Gastroesophageal sphincter (tissue), 4 donors: ENCODE results near the gene OTOA. TPM values are rescaled to one million over a fixed set of nuclear protein-coding genes. Genes with fewer than 3 reads are reported as not detected.
A peak's percentile ranks its signal among the peaks of the same experiment; 100 is the strongest.
"Not testable (repeated sequence)": the region's sequence is repeated elsewhere in the genome, so short reads cannot be mapped to it uniquely, and the experiment has no call there.

ENCODE experiments used
- ATAC-seq: fragments of 150-250 bp; one replicate; pipeline ENCODE4 v1.9.1; 2016; ENCODE audit warnings: mild to moderate bottlenecking, moderate library complexity
- H3K27ac ChIP-seq, 4 donors: fragments of 200-600 bp; sonication (generic) in 3 of 4; 1 replicate in 3 of 4; 2 replicates in 1 of 4; pipeline ENCODE4 v1.5.1; 2016 to 2019
- H3K27me3 ChIP-seq: fragments of 200-600 bp; sonication (generic); one replicate; pipeline ENCODE4 v1.5.1; 2019
- H3K36me3 ChIP-seq, 2 donors: fragments of 200-600 bp; sonication (generic); one replicate each; pipeline ENCODE4 v1.5.1; 2019; ENCODE audit warnings: control low read depth in 1 of 2
- H3K4me1 ChIP-seq, 3 donors: fragments of 200-600 bp; sonication (generic); 1 replicate in 2 of 3; 2 replicates in 1 of 3; pipeline ENCODE4 v1.5.1; 2016 to 2019; ENCODE audit warnings: control low read depth in 2 of 3
- H3K4me3 ChIP-seq, 2 donors: fragments of 200-600 bp; sonication (generic); one replicate each; pipeline ENCODE4 v1.5.1; 2019; ENCODE audit warnings: mild to moderate bottlenecking in 1 of 2, moderate library complexity in 1 of 2
- H3K9me3 ChIP-seq, 3 donors: fragments of 200-600 bp; sonication (generic); one replicate each; pipeline ENCODE4 v1.5.1; 2017 to 2019; ENCODE audit warnings: control low read depth in 2 of 3
- CTCF ChIP-seq, 4 experiments: fragments of 200-600 bp in 2 of 4; fragments of 450-650 bp in 2 of 4; sonication (generic) in 1 of 4; IDR thresholded peaks; one replicate each; pipeline ENCODE4 v1.5.1; 2017 to 2019; ENCODE audit warnings: antibody characterized with exemption in 4 of 4, mild to moderate bottlenecking in 2 of 4, moderate library complexity in 2 of 4
- EP300 ChIP-seq: sonication (generic); formaldehyde crosslinking; IDR thresholded peaks from one replicate; pipeline ENCODE4 v1.6.1; 2017; ENCODE audit warnings: antibody characterized with exemption, mild to moderate bottlenecking
- POLR2A ChIP-seq, 2 donors: fragments of 450-650 bp; IDR thresholded peaks; one replicate each; pipeline ENCODE4 v1.6.1; 2017; ENCODE audit warnings: antibody characterized with exemption in 2 of 2, mild to moderate bottlenecking in 2 of 2, moderate library complexity in 1 of 2
- POLR2AphosphoS5 ChIP-seq: sonication (generic); formaldehyde crosslinking; IDR thresholded peaks from one replicate; pipeline ENCODE4 v1.6.1; 2017; ENCODE audit warnings: antibody characterized with exemption
- WGBS, 2 donors: methylation state at CpG; one replicate each; pipeline ENCODE4 v1.1.5; 2018; ENCODE audit warnings: low coverage in 1 of 2; 5-methylcytosine and 5-hydroxymethylcytosine counted together
- total RNA-seq, 4 donors: library from RNA; depleted of rRNA; stranded (reverse); fragments of >200 nt; gene quantifications; one replicate each; pipeline ENCODE4 v1.1.0, GENCODE V29; 2016

The OTOA gene
- total RNA-seq, 4 donors from 2014 or later, result 0.54 TPM; not detected in 3

- Histone ChIP-seq H3K4me3 (no peak overlapping the region), H3K4me1 (no peaks in the 10 kb centered on the region), H3K9me3 (no peaks in the 10 kb centered on the region), H3K27me3 (peaks cover 6% of the 10 kb centered on the region), H3K27ac (no peak overlapping the region), H3K36me3 (no peaks in the 10 kb centered on the region)
- ATAC-seq, result no peak
- TF ChIP-seq POLR2A (IDR thresholded peaks at IDR 0.05), result no peak
- no peak for TF ChIP-seq EP300
- TF ChIP-seq POLR2AphosphoS5, result no peak
- TF ChIP-seq CTCF (IDR thresholded peaks at IDR 0.05), result no peak
- 66 to 72% methylated on average over 3 to 4 of the region's 7 CpGs for WGBS, 2 donors
Observed at GRCh38 chr16:21722771-21723455, 59.1 kb downstream of the OTOA start.

- 83 to 85% methylated on average over 2 of the region's 2 CpGs for WGBS, 2 donors
- Histone ChIP-seq H3K27ac (no peak overlapping the region), H3K9me3 (no peaks in the 10 kb centered on the region), H3K4me3 (no peak overlapping the region), H3K4me1 (no peaks in the 10 kb centered on the region), H3K36me3 (no peaks in the 10 kb centered on the region), H3K27me3 (peaks cover 6% of the 10 kb centered on the region)
- no peak for TF ChIP-seq CTCF (IDR thresholded peaks at IDR 0.05)
- no peak for TF ChIP-seq EP300
- no peak for TF ChIP-seq POLR2AphosphoS5
- TF ChIP-seq POLR2A (IDR thresholded peaks at IDR 0.05), result no peak
- no peak for ATAC-seq
Observed at GRCh38 chr16:21723532-21723931, 59.8 kb downstream of the OTOA start.

GRCh38 chr16:21727344-21727743, 63.6 kb downstream of the OTOA start:
- no peak overlapping the region for H3K4me3 ChIP-seq
- ATAC-seq, result no peak
- no peaks in the 10 kb centered on the region for H3K36me3 ChIP-seq
- H3K9me3 ChIP-seq, result no peaks in the 10 kb centered on the region
- H3K27me3 ChIP-seq, result peaks cover 6% of the 10 kb centered on the region
- H3K27ac ChIP-seq, result no peak overlapping the region
- TF ChIP-seq EP300, result no peak
- no peak for TF ChIP-seq POLR2AphosphoS5
- TF ChIP-seq CTCF (IDR thresholded peaks at IDR 0.05), result no peak
- no peak for TF ChIP-seq POLR2A (IDR thresholded peaks at IDR 0.05)
- WGBS, 2 donors, result 84 to 87% methylated on average over 3 of the region's 3 CpGs
- no peaks in the 10 kb centered on the region for H3K4me1 ChIP-seq

- not testable (repeated sequence) for H3K27me3 ChIP-seq, ATAC-seq, H3K9me3 ChIP-seq, H3K27ac ChIP-seq, H3K4me1 ChIP-seq, H3K4me3 ChIP-seq, H3K36me3 ChIP-seq
- WGBS, 2 donors, result 80% methylated on average over 3 of the region's 4 CpGs; no CpG with 5 or more reads in 1 of the 2 donors
Observed at GRCh38 chr16:21731233-21731632, 67.5 kb downstream of the OTOA start.

- not testable (repeated sequence) for H3K36me3 ChIP-seq, H3K27me3 ChIP-seq, H3K4me3 ChIP-seq, H3K9me3 ChIP-seq, H3K4me1 ChIP-seq, H3K27ac ChIP-seq, ATAC-seq
- WGBS, 2 donors, result no CpG with 5 or more reads among the region's 7 CpGs
Observed at GRCh38 chr16:21740637-21741036, 76.9 kb downstream of the OTOA start.

GRCh38 chr16:21756192-21757079, 92.7 kb downstream of the OTOA start:
- not testable (repeated sequence) for H3K36me3 ChIP-seq, H3K27ac ChIP-seq, H3K27me3 ChIP-seq, H3K4me3 ChIP-seq, H3K4me1 ChIP-seq, ATAC-seq, H3K9me3 ChIP-seq
- WGBS, 2 donors, result 46% methylated on average over 3 of the region's 12 CpGs; no CpG with 5 or more reads in 1 of the 2 donors

GRCh38 chr16:21757080-21757671, 93.4 kb downstream of the OTOA start:
- not testable (repeated sequence) for H3K4me3 ChIP-seq, H3K9me3 ChIP-seq, H3K27ac ChIP-seq, H3K36me3 ChIP-seq, H3K27me3 ChIP-seq, H3K4me1 ChIP-seq
- WGBS, 2 donors, result no CpG with 5 or more reads among the region's 31 CpGs
- ATAC-seq, result peak; percentile 92

GRCh38 chr16:21768280-21768679, 104.5 kb downstream of the OTOA start:
- not testable (repeated sequence) for ATAC-seq, H3K4me1 ChIP-seq, H3K27ac ChIP-seq, H3K9me3 ChIP-seq, H3K27me3 ChIP-seq, H3K36me3 ChIP-seq, H3K4me3 ChIP-seq
- WGBS, 2 donors, result 71% methylated on average over 1 of the region's 2 CpGs; no CpG with 5 or more reads in 1 of the 2 donors

- H3K4me3 ChIP-seq, result not testable (repeated sequence)
Observed at GRCh38 chr16:21768810-21769209, 105.0 kb downstream of the OTOA start.

More at GRCh38 chr16:21768810-21769209, 105.0 kb downstream of the OTOA start:
- H3K4me1 ChIP-seq, H3K36me3 ChIP-seq, H3K27ac ChIP-seq, ATAC-seq, H3K9me3 ChIP-seq, H3K27me3 ChIP-seq: not testable (repeated sequence)
- no CpG with 5 or more reads among the region's 5 CpGs for WGBS, 2 donors
